GM10266 (cell line): ENCODE data around the gene RIC1.

ENCODE experiments used
- DNase-seq: peaks from one replicate; pipeline ENCODE4 v3.0.0; 2012; ENCODE audit errors: extremely low spot score
- TF ChIP-seq, protein P1 (sequence below): IDR thresholded peaks from 2 replicates; pipeline ENCODE4 v1.5.1; 2012; ENCODE audit warnings: mild to moderate bottlenecking, low read depth; ENCODE audit not compliant: control insufficient read depth, insufficient read depth; ENCODE audit errors: missing control alignments

RIC1 gene

DNA sequence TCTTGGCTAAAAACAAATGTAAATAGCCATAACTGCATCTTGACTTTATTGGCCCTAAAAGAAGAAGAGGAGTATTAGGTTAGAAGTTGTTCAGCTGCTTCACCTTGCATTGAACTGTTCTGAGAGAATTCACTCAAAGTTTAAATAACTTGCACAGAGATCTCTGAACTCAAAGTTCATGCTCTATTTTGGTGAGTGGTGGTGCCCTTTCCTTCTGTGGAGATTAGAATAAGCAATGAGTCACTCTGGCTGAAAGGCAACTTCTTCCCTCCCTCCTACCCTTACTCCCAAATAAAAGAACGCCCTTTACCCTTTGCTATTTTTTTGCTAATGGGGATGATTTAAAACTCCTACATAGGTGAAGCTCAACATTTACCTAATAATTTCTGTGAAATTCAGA lies 155.1 kb downstream of the RIC1 start:
- TF ChIP-seq, protein P1, sequence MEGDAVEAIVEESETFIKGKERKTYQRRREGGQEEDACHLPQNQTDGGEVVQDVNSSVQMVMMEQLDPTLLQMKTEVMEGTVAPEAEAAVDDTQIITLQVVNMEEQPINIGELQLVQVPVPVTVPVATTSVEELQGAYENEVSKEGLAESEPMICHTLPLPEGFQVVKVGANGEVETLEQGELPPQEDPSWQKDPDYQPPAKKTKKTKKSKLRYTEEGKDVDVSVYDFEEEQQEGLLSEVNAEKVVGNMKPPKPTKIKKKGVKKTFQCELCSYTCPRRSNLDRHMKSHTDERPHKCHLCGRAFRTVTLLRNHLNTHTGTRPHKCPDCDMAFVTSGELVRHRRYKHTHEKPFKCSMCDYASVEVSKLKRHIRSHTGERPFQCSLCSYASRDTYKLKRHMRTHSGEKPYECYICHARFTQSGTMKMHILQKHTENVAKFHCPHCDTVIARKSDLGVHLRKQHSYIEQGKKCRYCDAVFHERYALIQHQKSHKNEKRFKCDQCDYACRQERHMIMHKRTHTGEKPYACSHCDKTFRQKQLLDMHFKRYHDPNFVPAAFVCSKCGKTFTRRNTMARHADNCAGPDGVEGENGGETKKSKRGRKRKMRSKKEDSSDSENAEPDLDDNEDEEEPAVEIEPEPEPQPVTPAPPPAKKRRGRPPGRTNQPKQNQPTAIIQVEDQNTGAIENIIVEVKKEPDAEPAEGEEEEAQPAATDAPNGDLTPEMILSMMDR: no peak
- DNase-seq: no peak

DNA sequence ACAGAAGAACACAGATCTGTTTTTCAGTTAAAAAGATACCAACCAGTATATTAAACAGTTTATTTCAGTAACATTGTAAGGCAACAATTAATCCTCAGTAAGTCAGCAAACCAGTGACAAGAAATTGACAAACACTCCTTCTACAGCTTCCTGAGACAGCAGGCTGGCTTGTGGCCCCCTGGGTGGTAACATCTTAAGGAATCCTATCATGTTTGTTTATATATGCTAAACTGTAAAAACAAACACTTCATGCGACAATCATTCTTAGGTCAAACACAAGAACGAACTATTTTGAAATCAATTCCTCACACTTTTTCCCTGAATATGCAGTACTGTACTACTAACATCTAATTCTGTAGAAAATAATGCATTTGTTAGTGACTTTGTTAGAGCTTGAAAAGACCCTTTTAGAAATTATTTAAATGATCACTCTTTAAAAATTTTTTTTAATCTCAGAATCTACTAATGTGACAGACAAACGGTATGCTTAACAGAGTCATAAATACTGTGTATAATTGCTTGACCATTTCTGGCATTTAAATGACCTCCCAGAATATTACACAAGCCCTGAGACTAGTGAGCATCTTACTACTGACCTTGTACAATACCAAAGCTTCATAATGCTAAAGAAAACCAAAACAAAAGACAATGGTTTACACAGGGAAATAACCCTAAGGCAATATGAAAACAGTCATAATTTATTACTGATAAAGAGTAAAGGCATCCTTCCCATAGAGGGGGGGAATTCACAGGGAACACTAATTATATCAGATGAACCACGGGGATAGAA lies 155.8 kb downstream of the RIC1 start:
- TF ChIP-seq, protein P1: no peak
- DNase-seq: no peak

DNA sequence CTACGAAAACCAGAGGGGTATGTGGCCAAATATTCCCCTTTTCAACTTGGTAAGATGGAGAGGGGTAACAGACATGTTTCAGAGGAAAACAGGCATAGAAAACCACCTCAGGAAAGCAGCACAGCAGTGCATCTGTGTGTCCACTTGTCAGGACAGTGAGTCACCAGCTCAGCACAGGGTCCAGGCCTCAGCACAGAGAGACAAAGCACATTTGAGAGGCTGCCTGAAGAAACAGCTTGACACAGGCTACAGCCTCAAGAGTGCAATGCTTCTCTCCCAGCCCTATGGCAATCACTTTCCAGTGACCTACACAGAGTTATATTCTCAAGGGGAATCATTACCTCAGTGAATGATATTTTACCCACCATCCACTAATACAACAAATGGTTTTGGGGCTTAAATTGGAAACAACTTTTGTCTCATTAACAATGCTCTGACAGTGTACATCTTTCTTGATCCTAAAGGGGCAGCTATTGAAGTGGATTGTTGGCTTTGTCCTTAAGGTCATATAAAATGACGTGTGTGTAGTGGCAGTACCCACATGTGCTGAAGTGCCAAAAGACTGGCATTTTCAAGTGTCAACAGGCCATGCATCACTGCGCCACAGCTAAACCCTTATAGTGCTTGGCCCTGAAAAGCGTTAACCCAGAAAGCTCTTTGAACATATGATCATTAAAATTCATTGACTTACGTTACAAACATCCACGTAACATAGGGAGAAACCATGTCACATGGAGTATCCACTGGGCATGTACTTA lies 157.6 kb downstream of the RIC1 start:
- DNase-seq: no peak
- TF ChIP-seq, protein P1: no peak

DNA sequence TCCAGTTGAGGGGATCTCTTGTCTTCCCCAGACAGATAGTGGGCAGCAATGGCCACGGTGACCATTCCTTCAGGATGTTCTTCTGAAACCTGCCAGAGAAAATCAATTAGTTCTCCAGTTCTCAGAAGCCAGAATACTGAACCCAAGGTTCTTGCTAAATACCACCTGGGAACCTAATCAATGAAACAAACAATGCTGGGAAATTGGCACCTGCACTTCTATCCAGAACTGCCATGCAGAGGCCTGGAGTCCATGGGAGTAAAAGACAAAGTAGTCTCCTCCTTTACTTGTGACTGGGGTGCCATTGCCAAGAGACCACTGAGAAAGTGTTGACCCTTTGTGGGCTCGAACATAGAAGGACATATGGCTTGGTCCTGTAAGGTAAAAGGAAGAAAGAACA lies 158.3 kb downstream of the RIC1 start:
- TF ChIP-seq, protein P1: no peak
- no peak for DNase-seq

DNA sequence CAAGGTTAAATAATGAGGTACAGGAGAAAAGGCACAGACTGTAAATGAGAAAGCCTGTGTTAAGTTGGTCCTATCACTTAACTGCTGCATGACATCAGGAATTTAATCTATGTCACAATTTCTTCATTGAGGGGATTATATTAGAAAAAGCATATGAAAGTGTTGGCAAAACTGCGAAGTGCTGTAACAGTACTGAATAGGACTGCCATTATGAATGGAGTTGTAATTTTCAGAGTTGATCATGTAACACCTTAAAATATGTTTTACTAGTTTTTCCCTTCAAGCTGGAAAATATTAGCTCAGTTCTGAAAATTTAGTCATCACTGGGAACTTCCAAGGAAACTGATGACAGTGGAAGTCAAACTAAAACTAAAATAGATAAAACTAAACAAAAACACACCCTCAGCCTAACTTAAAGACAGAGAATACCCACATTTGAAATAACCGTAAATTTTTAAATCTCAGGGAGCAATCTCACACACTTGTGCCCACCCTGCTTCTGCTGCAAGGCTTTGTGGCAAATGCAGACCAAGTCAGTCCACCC lies 158.9 kb downstream of the RIC1 start:
- no peak for DNase-seq

DNA sequence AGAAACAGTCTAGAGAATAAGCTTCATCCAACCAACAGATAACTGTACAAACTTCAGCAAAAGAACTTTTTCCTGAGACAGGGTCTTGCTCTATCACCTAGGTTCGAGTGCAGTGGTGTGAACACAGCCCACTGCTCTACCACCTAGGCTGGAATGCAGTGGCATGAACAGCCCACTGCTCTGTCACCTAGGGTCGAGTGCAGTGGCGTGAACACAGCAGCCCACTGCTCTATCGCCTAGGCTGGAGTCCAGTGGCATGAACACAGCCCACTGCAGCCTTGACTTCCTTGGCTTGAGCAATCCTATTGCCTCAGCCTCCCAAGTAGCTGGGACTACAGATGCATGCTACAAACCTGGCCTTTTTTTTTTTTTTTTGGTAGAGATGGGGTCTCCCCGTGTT lies 160.6 kb downstream of the RIC1 start:
- no peak for DNase-seq
- TF ChIP-seq, protein P1: no peak

More for the DNA sequence above, 158.9 kb downstream of the RIC1 start:
- TF ChIP-seq, protein P1: no peak

DNA sequence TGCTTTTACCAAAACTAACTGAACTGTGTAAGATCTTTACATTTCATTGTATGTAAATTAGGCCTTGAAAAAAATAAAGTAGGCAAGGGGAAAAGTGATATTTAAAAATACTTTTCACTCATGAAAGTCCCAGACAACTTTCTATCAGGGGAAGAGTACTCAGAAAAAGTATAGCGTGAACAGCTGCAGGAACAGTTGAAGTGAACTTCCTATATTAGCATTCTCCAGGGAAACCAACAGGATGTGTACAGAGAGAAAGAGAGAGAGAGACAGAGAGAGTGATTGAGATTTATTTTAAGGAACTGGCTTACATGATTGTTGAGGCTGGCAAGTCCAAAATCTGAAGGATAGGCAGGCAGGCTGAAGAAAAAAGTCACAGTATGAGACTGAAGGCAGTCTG lies 162.0 kb downstream of the RIC1 start:
- TF ChIP-seq, protein P1: no peak
- no peak for DNase-seq
